NCI-H1092 treated with DMSO at 0.1 percent for 48 hours (cell line): ENCODE data around the gene KCNQ1OT1.

Experiments used
- DNase-seq: peaks from one replicate; lab custom pipeline; 2025; lab: John Stamatoyannopoulos, UW

KCNQ1OT1 gene

GRCh38 chr11:2686360-2687222, 13.2 kb downstream of the KCNQ1OT1 start:
- no peak for DNase-seq

GRCh38 chr11:2685566-2686359, 14.0 kb downstream of the KCNQ1OT1 start:
- DNase-seq: no peak

GRCh38 chr11:2685051-2685450, 14.7 kb downstream of the KCNQ1OT1 start:
- DNase-seq: no peak

GRCh38 chr11:2684581-2684980, 15.2 kb downstream of the KCNQ1OT1 start:
- no peak for DNase-seq

- no peak for DNase-seq
Observed at GRCh38 chr11:2683806-2684205, 16.0 kb downstream of the KCNQ1OT1 start.

- DNase-seq: no peak
Observed at GRCh38 chr11:2681408-2682145, 18.2 kb downstream of the KCNQ1OT1 start.

- DNase-seq: no peak
Observed at GRCh38 chr11:2679011-2679676, 20.6 kb downstream of the KCNQ1OT1 start.

GRCh38 chr11:2678396-2678795, 21.4 kb downstream of the KCNQ1OT1 start:
- no peak for DNase-seq

GRCh38 chr11:2677127-2677526, 22.7 kb downstream of the KCNQ1OT1 start:
- DNase-seq: no peak

GRCh38 chr11:2675540-2675939, 24.3 kb downstream of the KCNQ1OT1 start:
- no peak for DNase-seq

GRCh38 chr11:2674658-2675131, 25.1 kb downstream of the KCNQ1OT1 start:
- DNase-seq: no peak

- no peak for DNase-seq
Observed at GRCh38 chr11:2673871-2674471, 25.8 kb downstream of the KCNQ1OT1 start.

GRCh38 chr11:2673250-2673610, 26.6 kb downstream of the KCNQ1OT1 start:
- no peak for DNase-seq

- DNase-seq: no peak
Observed at GRCh38 chr11:2672553-2673249, 27.1 kb downstream of the KCNQ1OT1 start.

- no peak for DNase-seq
Observed at GRCh38 chr11:2671748-2672147, 28.0 kb downstream of the KCNQ1OT1 start.

GRCh38 chr11:2670541-2671100, 29.2 kb downstream of the KCNQ1OT1 start:
- DNase-seq: no peak

- no peak for DNase-seq
Observed at GRCh38 chr11:2669634-2670469, 29.9 kb downstream of the KCNQ1OT1 start.

GRCh38 chr11:2668876-2669275, 30.9 kb downstream of the KCNQ1OT1 start:
- DNase-seq: no peak

GRCh38 chr11:2667940-2668339, 31.9 kb downstream of the KCNQ1OT1 start:
- DNase-seq: no peak
